Esophagus squamous epithelium (tissue), 5 donors: ENCODE results near the gene CNTNAP5. TPM values are rescaled to one million over a fixed set of nuclear protein-coding genes. Genes with fewer than 3 reads are reported as not detected.
"Not testable (repeated sequence)": the region's sequence is repeated elsewhere in the genome, so short reads cannot be mapped to it uniquely, and the experiment has no call there.

Experiments
- DNase-seq: peaks from one replicate; lab custom pipeline; 2025; lab: John Stamatoyannopoulos, UW
- H3K27ac ChIP-seq, 4 donors: fragments of 200-600 bp; sonication (generic); one replicate each; pipeline ENCODE4 v1.5.1; 2016 to 2019; ENCODE audit warnings: mild to moderate bottlenecking in 1 of 4
- H3K27me3 ChIP-seq, 4 donors: fragments of 200-600 bp; sonication (generic); 1 replicate in 3 of 4; 2 replicates in 1 of 4; pipeline versions ENCODE4 v1.5.1 to v1.6.0; 2017 to 2021; ENCODE audit warnings: antibody characterized with exemption in 1 of 4
- H3K36me3 ChIP-seq, 3 donors: fragments of 200-600 bp; sonication (generic); one replicate each; pipeline ENCODE4 v1.5.1; 2016 to 2019
- H3K4me1 ChIP-seq, 3 donors: fragments of 200-600 bp; sonication (generic); one replicate each; pipeline ENCODE4 v1.5.1; 2017 to 2019
- H3K4me3 ChIP-seq, 4 donors: fragments of 200-600 bp; sonication (generic); 1 replicate in 3 of 4; 2 replicates in 1 of 4; pipeline ENCODE4 v1.5.1; 2016 to 2019; ENCODE audit warnings: mild to moderate bottlenecking in 2 of 4, moderate library complexity in 1 of 4
- H3K9me3 ChIP-seq, 3 donors: fragments of 200-600 bp; sonication (generic); one replicate each; pipeline ENCODE4 v1.5.1; 2016 to 2019
- POLR2A ChIP-seq, 4 donors: fragments of 450-650 bp; IDR thresholded peaks; one replicate each; pipeline ENCODE4 v1.6.1; 2017; ENCODE audit warnings: antibody characterized with exemption in 4 of 4, mild to moderate bottlenecking in 4 of 4, moderate library complexity in 3 of 4
- WGBS, 2 donors: methylation state at CpG; one replicate each; pipeline ENCODE4 v1.1.5; 2018; 5-methylcytosine and 5-hydroxymethylcytosine counted together
- intact Hi-C: fragments of 100-400 bp; cut with DNase I; formaldehyde crosslinking; loops from one replicate; pipeline ENCODE4 v1.15.0; 2022
- total RNA-seq, 4 donors: library from RNA; depleted of rRNA; stranded (reverse); fragments of >200 nt; gene quantifications; one replicate each; pipeline ENCODE4 v1.1.0, GENCODE V29; 2016
- TF ChIP-seq, protein P1 (sequence below), 6 experiments: fragments of 450-650 bp in 4 of 6; fragments of 200-600 bp in 2 of 6; sonication (generic) in 2 of 6; IDR thresholded peaks; one replicate each; pipeline ENCODE4 v1.5.1; 2016 to 2019; ENCODE audit warnings: antibody characterized with exemption in 6 of 6, mild to moderate bottlenecking in 4 of 6, moderate library complexity in 4 of 6
- donor health status: DM: yes; HTN: yes; CAD: no.

The CNTNAP5 gene
- total RNA-seq, 4 donors from 2014 or later, result not detected

DNA sequence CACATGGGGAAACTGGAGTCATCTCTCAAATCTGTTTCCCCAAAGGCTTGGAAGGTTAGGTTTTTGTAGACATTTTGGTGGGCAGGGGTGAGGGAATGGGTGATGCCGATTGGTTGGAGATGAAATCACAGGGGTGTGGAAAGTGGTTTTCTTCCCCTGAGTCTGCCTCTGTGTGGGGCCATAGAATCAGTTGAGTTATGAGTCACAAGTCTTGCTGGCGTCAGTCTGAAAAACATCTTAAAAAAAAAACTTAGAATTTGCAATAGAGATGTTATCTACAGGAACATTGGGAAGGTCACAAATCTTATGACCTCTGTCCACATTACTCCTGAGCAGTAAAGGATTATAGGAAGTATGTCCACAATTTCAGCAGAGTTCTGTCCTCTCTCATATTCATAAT is 314.6 kb downstream of the CNTNAP5 start:
- intact Hi-C loops, result no loop called here
- Histone ChIP-seq H3K27me3 (no peaks in the 10 kb centered on the region), H3K27ac (no peak overlapping the region), H3K4me3 (no peak overlapping the region), H3K36me3 (no peaks in the 10 kb centered on the region), H3K4me1 (no peaks in the 10 kb centered on the region), H3K9me3 (no peaks in the 10 kb centered on the region)
- no peak for DNase-seq
- TF ChIP-seq POLR2A (IDR thresholded peaks at IDR 0.05), result no peak
- TF ChIP-seq, protein P1, sequence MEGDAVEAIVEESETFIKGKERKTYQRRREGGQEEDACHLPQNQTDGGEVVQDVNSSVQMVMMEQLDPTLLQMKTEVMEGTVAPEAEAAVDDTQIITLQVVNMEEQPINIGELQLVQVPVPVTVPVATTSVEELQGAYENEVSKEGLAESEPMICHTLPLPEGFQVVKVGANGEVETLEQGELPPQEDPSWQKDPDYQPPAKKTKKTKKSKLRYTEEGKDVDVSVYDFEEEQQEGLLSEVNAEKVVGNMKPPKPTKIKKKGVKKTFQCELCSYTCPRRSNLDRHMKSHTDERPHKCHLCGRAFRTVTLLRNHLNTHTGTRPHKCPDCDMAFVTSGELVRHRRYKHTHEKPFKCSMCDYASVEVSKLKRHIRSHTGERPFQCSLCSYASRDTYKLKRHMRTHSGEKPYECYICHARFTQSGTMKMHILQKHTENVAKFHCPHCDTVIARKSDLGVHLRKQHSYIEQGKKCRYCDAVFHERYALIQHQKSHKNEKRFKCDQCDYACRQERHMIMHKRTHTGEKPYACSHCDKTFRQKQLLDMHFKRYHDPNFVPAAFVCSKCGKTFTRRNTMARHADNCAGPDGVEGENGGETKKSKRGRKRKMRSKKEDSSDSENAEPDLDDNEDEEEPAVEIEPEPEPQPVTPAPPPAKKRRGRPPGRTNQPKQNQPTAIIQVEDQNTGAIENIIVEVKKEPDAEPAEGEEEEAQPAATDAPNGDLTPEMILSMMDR (IDR thresholded peaks at IDR 0.05), result no peak
- WGBS, 2 donors, result 80 to 88% methylated on average over 2 of the region's 2 CpGs

DNA sequence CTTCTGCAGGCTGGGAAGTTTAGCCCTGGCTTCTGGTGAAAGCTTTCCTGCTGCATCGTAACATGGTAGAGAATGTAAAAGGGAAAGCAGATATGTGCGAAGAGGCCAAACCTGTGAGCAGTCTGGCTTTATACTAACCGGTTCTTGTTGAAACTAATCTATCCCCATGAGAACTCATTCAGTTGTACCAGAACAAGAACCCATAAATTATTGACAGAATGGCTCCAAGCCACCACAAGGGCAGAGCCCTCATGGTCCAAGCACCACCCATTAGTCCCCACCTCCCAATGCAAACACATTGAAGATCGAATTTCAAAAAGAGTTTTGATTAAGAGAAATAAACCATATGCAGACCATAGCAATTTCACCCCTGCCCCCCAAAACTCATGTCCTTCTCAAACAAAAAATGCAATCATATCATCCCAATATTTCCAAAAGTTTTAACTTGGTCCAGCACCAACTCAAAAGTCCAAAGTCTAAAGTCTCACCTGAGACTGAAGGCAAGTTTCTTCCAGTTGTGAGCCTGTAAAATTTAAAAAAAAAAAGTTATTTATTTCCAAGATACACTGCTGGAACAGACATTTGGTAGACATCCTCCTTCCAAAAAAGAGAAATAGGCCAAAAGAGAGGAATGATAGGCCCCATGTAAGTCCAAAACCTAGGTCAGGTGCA is 318.9 kb downstream of the CNTNAP5 start:
- DNase-seq, result no peak
- intact Hi-C loops, result no loop called here
- TF ChIP-seq POLR2A (IDR thresholded peaks at IDR 0.05), result no peak
- TF ChIP-seq, protein P1 (IDR thresholded peaks at IDR 0.05), result no peak

GRCh38 chr2:124347209-124347608 is 322.1 kb downstream of the CNTNAP5 start:
- H3K4me3 ChIP-seq, result no peak overlapping the region
- H3K27ac ChIP-seq, result no peak overlapping the region
- DNase-seq, result no peak
- no peaks in the 10 kb centered on the region for H3K36me3 ChIP-seq
- intact Hi-C loops, result no loop called here
- no peaks in the 10 kb centered on the region for H3K9me3 ChIP-seq
- H3K27me3 ChIP-seq, result no peaks in the 10 kb centered on the region
- TF ChIP-seq POLR2A (IDR thresholded peaks at IDR 0.05), result no peak
- TF ChIP-seq, protein P1 (IDR thresholded peaks at IDR 0.05), result no peak
- WGBS, 2 donors, result 70 to 74% methylated on average over 7 of the region's 7 CpGs
- H3K4me1 ChIP-seq, result no peaks in the 10 kb centered on the region

More for the DNA sequence above, 318.9 kb downstream of the CNTNAP5 start:
- H3K4me1 ChIP-seq, result no peaks in the 10 kb centered on the region
- H3K4me3 ChIP-seq, result no peak overlapping the region
- H3K27me3 ChIP-seq, result no peaks in the 10 kb centered on the region
- H3K27ac ChIP-seq, result no peak overlapping the region
- H3K9me3 ChIP-seq, result no peaks in the 10 kb centered on the region
- WGBS, 2 donors, result 72 to 77% methylated on average over 4 of the region's 4 CpGs
- H3K36me3 ChIP-seq, result no peaks in the 10 kb centered on the region

- Histone ChIP-seq H3K4me3 (no peak overlapping the region), H3K4me1 (no peaks in the 10 kb centered on the region), H3K27ac (no peak overlapping the region), H3K9me3 (no peaks in the 10 kb centered on the region), H3K36me3 (no peaks in the 10 kb centered on the region), H3K27me3 (no peaks in the 10 kb centered on the region)
- intact Hi-C loops, result no loop called here
- TF ChIP-seq, protein P1 (IDR thresholded peaks at IDR 0.05), result no peak
- no peak for TF ChIP-seq POLR2A (IDR thresholded peaks at IDR 0.05)
- DNase-seq, result no peak
These were observed 328.6 kb downstream of the CNTNAP5 start for GRCh38 chr2:124353656-124354055.

DNA sequence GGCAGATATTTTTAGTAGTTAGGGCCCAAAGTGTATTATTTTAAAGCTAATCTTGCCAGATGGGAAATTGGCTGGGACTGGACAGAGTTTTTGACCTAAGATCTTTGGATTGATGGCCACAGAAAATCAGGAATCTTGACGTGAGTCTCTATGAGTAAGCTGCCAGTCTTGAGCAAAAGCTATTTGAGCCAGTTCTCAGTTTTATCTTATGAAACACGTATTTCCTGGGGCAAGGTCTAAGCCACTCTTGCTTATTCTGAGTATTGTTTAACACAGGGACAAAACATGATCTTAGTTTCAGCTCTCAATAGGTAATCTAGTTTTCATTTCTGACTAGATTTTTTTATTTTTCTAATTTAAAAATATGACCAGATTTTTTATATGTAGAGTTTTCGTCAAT is 329.4 kb downstream of the CNTNAP5 start:
- WGBS, 2 donors, result 53 to 63% methylated on average over 3 of the region's 3 CpGs
- intact Hi-C loops, result no loop called here
- Histone ChIP-seq H3K27ac (no peak overlapping the region), H3K36me3 (no peaks in the 10 kb centered on the region), H3K9me3 (no peaks in the 10 kb centered on the region), H3K4me1 (no peaks in the 10 kb centered on the region), H3K4me3 (no peak overlapping the region), H3K27me3 (no peaks in the 10 kb centered on the region)
- no peak for DNase-seq
- TF ChIP-seq POLR2A (IDR thresholded peaks at IDR 0.05), result no peak
- TF ChIP-seq, protein P1 (IDR thresholded peaks at IDR 0.05), result no peak

- H3K9me3 ChIP-seq, H3K4me1 ChIP-seq, H3K27me3 ChIP-seq, DNase-seq, H3K27ac ChIP-seq, intact Hi-C loops, H3K36me3 ChIP-seq, H3K4me3 ChIP-seq: not testable (repeated sequence)
- WGBS, 2 donors, result 92 to 96% methylated on average over 13 to 16 of the region's 28 CpGs
These were observed 336.9 kb downstream of the CNTNAP5 start for GRCh38 chr2:124361966-124362365.
